IMR-90 (cell line): ENCODE results near the gene SPATA16. TPM values are rescaled to one million over a fixed set of nuclear protein-coding genes. Genes with fewer than 3 reads are reported as not detected.

Experiments used
- ATAC-seq: fragments of 200-7000 bp; cut with Tn5 transposase; 2 replicates; pipeline ENCODE4 v1.9.1; 2020; ENCODE audit warnings: low read depth, mild to moderate bottlenecking, moderate library complexity
- BruUV-seq: library from RNA; stranded (reverse); fragments of 400-500 nt; replicated peaks from 2 replicates; lab custom pipeline; 2021; lab: Mats Ljungman, UMichigan
- CTCF ChIA-PET: fragments of 300-600 bp; formaldehyde crosslinking; extraction: SDS; loops from one replicate; lab custom pipeline; 2021; ENCODE audit warnings: antibody characterized with exemption; lab: Yijun Ruan, JAX
- POLR2A ChIA-PET: fragments of 300-600 bp; sonication (Branson Sonifier 250); formaldehyde crosslinking; loops from one replicate; lab custom pipeline; 2022; ENCODE audit warnings: antibody characterized with exemption; ENCODE audit not compliant: unreplicated experiment; lab: Charles Lee
- DNase-seq: peaks from one replicate; pipeline ENCODE4 v3.0.0; 2013
- H2AFZ ChIP-seq: replicated peaks from 2 replicates; pipeline ENCODE3; 2013; ENCODE audit warnings: low read length, mild to moderate bottlenecking; ENCODE audit not compliant: poor library complexity
- H2AK5ac ChIP-seq: 2 replicates; pipeline ENCODE4 v1.6.1; 2013; ENCODE audit warnings: low read depth, low read length, inconsistent platforms
- H2AK9ac ChIP-seq: replicated peaks from 2 replicates; pipeline ENCODE3; 2013; ENCODE audit warnings: mild to moderate bottlenecking, low read depth, low read length, moderate library complexity; ENCODE audit not compliant: poor library complexity
- H2BK120ac ChIP-seq: 2 replicates; pipeline ENCODE4 v1.6.1; 2013; ENCODE audit warnings: low read depth, low read length, inconsistent platforms
- H2BK15ac ChIP-seq: 3 replicates; pipeline ENCODE4 v1.6.1; 2013; ENCODE audit warnings: low read depth, low read length, inconsistent platforms
- H2BK20ac ChIP-seq: 2 replicates; pipeline ENCODE4 v1.6.1; 2013; ENCODE audit warnings: low read depth, mild to moderate bottlenecking, inconsistent platforms, low read length, moderate library complexity
- H2BK5ac ChIP-seq: 2 replicates; pipeline ENCODE4 v1.6.1; 2013; ENCODE audit warnings: mild to moderate bottlenecking, low read depth, low read length, inconsistent platforms; ENCODE audit not compliant: poor library complexity, severe bottlenecking
- H3K14ac ChIP-seq: replicated peaks from 2 replicates; pipeline ENCODE4 v1.6.1; 2013; ENCODE audit warnings: low read depth, low read length, inconsistent platforms
- H3K18ac ChIP-seq: 2 replicates; pipeline ENCODE4 v1.6.1; 2013; ENCODE audit warnings: low read depth, low read length, control low read depth
- H3K23ac ChIP-seq: 2 replicates; pipeline ENCODE4 v1.6.1; 2013; ENCODE audit warnings: low read depth, low read length, inconsistent platforms
- H3K27ac ChIP-seq: 2 replicates; pipeline ENCODE4 v1.5.1; 2013; ENCODE audit warnings: mild to moderate bottlenecking, control low read depth, low read length; ENCODE audit not compliant: insufficient read depth
- H3K27me3 ChIP-seq: 2 replicates; pipeline ENCODE4 v1.6.1; 2013; ENCODE audit warnings: low read length; ENCODE audit not compliant: control insufficient read depth, insufficient read depth
- H3K36me3 ChIP-seq: 2 replicates; pipeline ENCODE4 v1.6.1; 2013; ENCODE audit warnings: low read length, mixed read lengths; ENCODE audit not compliant: control insufficient read depth, insufficient read depth
- H3K4ac ChIP-seq: 2 replicates; pipeline ENCODE4 v1.6.1; 2013; ENCODE audit warnings: low read depth, low read length, inconsistent platforms
- H3K4me1 ChIP-seq: 2 replicates; pipeline ENCODE4 v1.6.1; 2013; ENCODE audit warnings: low read length, mixed read lengths; ENCODE audit not compliant: control insufficient read depth, insufficient read depth
- H3K4me2 ChIP-seq: 2 replicates; pipeline ENCODE4 v1.6.1; 2013; ENCODE audit warnings: low read depth, mild to moderate bottlenecking, control low read depth, low read length, moderate library complexity
- H3K4me3 ChIP-seq: 2 replicates; pipeline ENCODE4 v1.5.1; 2013; ENCODE audit warnings: low read depth, mild to moderate bottlenecking, control low read depth, low read length, moderate library complexity; ENCODE audit not compliant: insufficient read depth
- H3K56ac ChIP-seq: 2 replicates; pipeline ENCODE4 v1.6.1; 2013; ENCODE audit warnings: low read length, inconsistent platforms; ENCODE audit not compliant: insufficient read depth; ENCODE audit errors: extremely low read depth
- H3K79me1 ChIP-seq, 2 experiments: 2 replicates each; pipeline ENCODE4 v1.6.1; 2013; ENCODE audit warnings: low read length in 2 of 2, inconsistent platforms in 1 of 2, low read depth in 1 of 2
- H3K9ac ChIP-seq: 2 replicates; pipeline ENCODE4 v1.6.1; 2013; ENCODE audit warnings: low read depth, low read length, control low read depth
- H3K9me1 ChIP-seq: 2 replicates; pipeline ENCODE4 v1.6.1; 2013; ENCODE audit warnings: low read length, inconsistent platforms; ENCODE audit not compliant: insufficient read depth
- H3K9me3 ChIP-seq: 2 replicates; pipeline ENCODE4 v1.6.1; 2013; ENCODE audit warnings: low read length; ENCODE audit not compliant: control insufficient read depth, insufficient read depth
- H4K20me1 ChIP-seq: 2 replicates; pipeline ENCODE4 v1.6.1; 2013; ENCODE audit warnings: low read length, inconsistent platforms; ENCODE audit not compliant: insufficient read depth
- H4K5ac ChIP-seq: 2 replicates; pipeline ENCODE4 v1.6.1; 2013; ENCODE audit warnings: mild to moderate bottlenecking, low read depth, low read length, control low read depth
- H4K8ac ChIP-seq, 2 experiments: 2 replicates each; pipeline ENCODE4 v1.6.1; 2013; ENCODE audit warnings: low read depth in 2 of 2, low read length in 2 of 2, control low read depth in 1 of 2, inconsistent platforms in 1 of 2
- H4K91ac ChIP-seq: 2 replicates; pipeline ENCODE4 v1.6.1; 2013; ENCODE audit warnings: low read depth, low read length, inconsistent platforms; ENCODE audit not compliant: insufficient read depth
- CHD1 ChIP-seq: IDR thresholded peaks from 2 replicates; pipeline ENCODE4 v1.6.1; 2012; ENCODE audit warnings: low read depth, low read length, improper control_type of control experiment
- ELK1 ChIP-seq: fragments of 150-350 bp; IDR thresholded peaks from 2 replicates; pipeline ENCODE4 v1.6.1; 2016; ENCODE audit warnings: low read depth, mild to moderate bottlenecking, low read length, moderate library complexity, borderline replicate concordance
- FOS ChIP-seq: fragments of 150-350 bp; IDR thresholded peaks from 2 replicates; pipeline ENCODE4 v1.6.1; 2016; ENCODE audit warnings: low read depth, low read length
- MAFK ChIP-seq: IDR thresholded peaks from 2 replicates; pipeline ENCODE4 v1.6.1; 2012; ENCODE audit warnings: low read depth, low read length, improper control_type of control experiment
- MAZ ChIP-seq: IDR thresholded peaks from 2 replicates; pipeline ENCODE4 v1.6.1; 2012; ENCODE audit warnings: low read depth, mild to moderate bottlenecking, low read length, improper control_type of control experiment, moderate library complexity, borderline replicate concordance
- MXI1 ChIP-seq: IDR thresholded peaks from 2 replicates; pipeline ENCODE4 v1.6.1; 2012; ENCODE audit warnings: low read depth, mild to moderate bottlenecking, low read length, moderate library complexity, borderline replicate concordance
- NFE2L2 ChIP-seq: fragments of 150-350 bp; IDR thresholded peaks from 2 replicates; pipeline ENCODE4 v1.6.1; 2016; ENCODE audit warnings: low read depth, mild to moderate bottlenecking, low read length
- POLR2A ChIP-seq: IDR thresholded peaks from 2 replicates; pipeline ENCODE4 v1.6.1; 2012; ENCODE audit warnings: mild to moderate bottlenecking, low read depth, low read length
- RAD21 ChIP-seq: IDR thresholded peaks from 2 replicates; pipeline ENCODE4 v1.6.1; 2012; ENCODE audit warnings: low read length, improper control_type of control experiment
- RFX5 ChIP-seq: IDR thresholded peaks from 2 replicates; pipeline ENCODE4 v1.8.0; 2012; ENCODE audit warnings: low read depth, mild to moderate bottlenecking, low read length, moderate library complexity
- USF2 ChIP-seq: fragments of 150-350 bp; IDR thresholded peaks from 2 replicates; pipeline ENCODE4 v1.6.1; 2017; ENCODE audit warnings: mild to moderate bottlenecking, antibody characterized with exemption, low read length, low read depth
- WGBS, 2 experiments: methylation state at CpG; one replicate each; pipeline versions ENCODE4 v1.1.5 to v1.1.7; 2013; ENCODE audit warnings: missing lambda C conversion rate in 2 of 2; ENCODE audit not compliant: insufficient read length in 1 of 2; ENCODE audit errors: extremely low coverage in 2 of 2; 5-methylcytosine and 5-hydroxymethylcytosine counted together
- dilution Hi-C: fragments of 300-500 bp; cut with HindIII; formaldehyde crosslinking; loops from one replicate; pipeline ENCODE4 v1.14.3; 2018; ENCODE audit warnings: low sequenced_read_pairs; ENCODE audit not compliant: unreplicated experiment
- in situ Hi-C: fragments of 300-500 bp; cut with MboI; formaldehyde crosslinking; loops from 3 replicates; pipeline ENCODE4 v1.14.3; 2019; ENCODE audit warnings: low sequenced_read_pairs, inconsistent platforms, mixed read lengths
- intact Hi-C: fragments of 100-400 bp; cut with micrococcal nuclease; formaldehyde crosslinking; loops from 2 replicates; pipeline ENCODE4 v1.10.0; 2022
- polyA plus RNA-seq, 3 experiments: library from polyadenylated mRNA; depleted of rRNA; stranded (reverse); fragments of >200 nt; gene quantifications; 2 replicates each; pipeline ENCODE4 v1.2.3, GENCODE V29; 2012; ENCODE audit warnings: low replicate concordance in 1 of 3
- total RNA-seq: library from RNA; depleted of rRNA; stranded (reverse); fragments of >200 nt; gene quantifications from 2 replicates; pipeline ENCODE4 v1.2.3, GENCODE V29; 2012

SPATA16 gene
- total and polyA plus RNA-seq, 2 of the 4 experiments (the other 2 are of a cell fraction) = not detected

- ChIA-PET CTCF (no interaction called here), POLR2A (no interaction called here)
- Histone ChIP-seq H3K18ac (no peak overlapping the region), H4K8ac (no peak overlapping the region), H2AFZ (no peak overlapping the region), H4K5ac (no peak overlapping the region), H3K4ac (no peak overlapping the region), H3K79me1 (no peaks in the 10 kb centered on the region), H2BK15ac (no peak overlapping the region), H3K14ac (no peak overlapping the region), H3K36me3 (no peaks in the 10 kb centered on the region), H3K4me1 (no peaks in the 10 kb centered on the region), H3K4me2 (no peak overlapping the region), H3K9me3 (no peaks in the 10 kb centered on the region), H3K9ac (no peak overlapping the region), H2BK5ac (no peak overlapping the region), H2AK9ac (no peak overlapping the region), H3K9me1 (no peaks in the 10 kb centered on the region), H4K91ac (no peak overlapping the region), H3K4me3 (no peak overlapping the region), H3K56ac (no peak overlapping the region), H2BK20ac (no peak overlapping the region), H3K27me3 (no peaks in the 10 kb centered on the region; the same call in 1 of the 2 replicates), H3K23ac (no peak overlapping the region), H2AK5ac (no peak overlapping the region), H3K27ac (no peak overlapping the region), H2BK120ac (no peak overlapping the region), H4K20me1 (no peaks in the 10 kb centered on the region)
- ATAC-seq = no peak
- no CpG with 5 or more reads among the region's 3 CpGs for WGBS, 2 experiments
- in situ Hi-C loops = no loop called here
- dilution Hi-C loops = no loop called here
- BruUV-seq = no TSS peak
- DNase-seq = no peak
- intact Hi-C loops = no loop called here
- TF ChIP-seq MAFK = no peak
- no peak for TF ChIP-seq RAD21
- no peak for TF ChIP-seq POLR2A
- no peak for TF ChIP-seq USF2
- TF ChIP-seq MXI1 = no peak
- TF ChIP-seq CHD1 = no peak
- no peak for TF ChIP-seq FOS
- TF ChIP-seq RFX5 = no peak
- no peak for TF ChIP-seq MAZ
- TF ChIP-seq NFE2L2 = no peak
- no peak for TF ChIP-seq ELK1
Measured at GRCh38 chr3:172876297-172876696, 264.7 kb downstream of the SPATA16 start.
